GM10248 (cell line): Measurements from ENCODE around the gene FGF14.
A peak's percentile ranks its signal among the peaks of the same experiment; 100 is the strongest.
"Not testable (repeated sequence)": the region's sequence is repeated elsewhere in the genome, so short reads cannot be mapped to it uniquely, and the experiment has no call there.

Experiments used
- CTCF ChIA-PET: fragments of 300-600 bp; sonication (Branson Sonifier 250); formaldehyde crosslinking; extraction: SDS; loops from one replicate; lab custom pipeline; 2021; ENCODE audit warnings: antibody characterized with exemption; lab: Yijun Ruan, JAX
- POLR2A ChIA-PET: fragments of 350-650 bp; sonication (Branson Sonifier 250); formaldehyde crosslinking; extraction: SDS; loops from one replicate; lab custom pipeline; 2020; ENCODE audit warnings: antibody characterized with exemption; lab: Yijun Ruan, JAX
- DNase-seq: peaks from one replicate; pipeline ENCODE4 v3.0.0; 2012; ENCODE audit errors: extremely low spot score
- CTCF ChIP-seq: IDR thresholded peaks from 2 replicates; pipeline ENCODE4 v1.5.1; 2012; ENCODE audit warnings: mild to moderate bottlenecking, low read depth; ENCODE audit errors: extremely low read depth, missing control alignments, control extremely low read depth

The FGF14 gene

DNA sequence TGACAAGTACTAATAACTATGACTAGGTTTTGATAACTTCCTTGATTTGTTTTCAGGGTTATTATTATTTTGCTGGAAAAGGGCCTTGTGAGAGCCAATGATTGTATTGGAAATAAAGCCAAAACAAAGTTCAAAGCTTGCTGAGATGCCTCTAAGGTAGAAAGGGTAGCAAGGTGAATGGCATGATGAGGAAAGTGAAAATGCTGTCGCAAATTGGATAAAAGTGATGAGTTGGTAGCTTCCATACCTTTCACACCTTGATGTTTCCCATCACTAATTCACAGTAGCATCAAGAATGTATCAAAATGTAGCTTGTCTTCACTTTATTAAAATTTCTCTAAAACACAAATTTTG is 259.4 kb downstream of the FGF14 start:
- no peak for DNase-seq
- ChIA-PET POLR2A (no interaction called here), CTCF (interaction anchor here (1.0 to 2.6 kb wide), 6 partner anchors 9 to 414 kb away, joined by 3 to 15 read pairs (median 5); no protein-coding TSS in a partner anchor)
- TF ChIP-seq CTCF = no peak

GRCh38 chr13:102141625-102142472 is 260.0 kb downstream of the FGF14 start:
- DNase-seq = peak; percentile 9
- TF ChIP-seq CTCF = peak; percentile 60
- POLR2A ChIA-PET = no interaction called here
- CTCF ChIA-PET = interaction anchor here (0.7 to 2.6 kb wide), 15 partner anchors 8 to 415 kb away, joined by 3 to 15 read pairs (median 4); no protein-coding TSS in a partner anchor

DNA sequence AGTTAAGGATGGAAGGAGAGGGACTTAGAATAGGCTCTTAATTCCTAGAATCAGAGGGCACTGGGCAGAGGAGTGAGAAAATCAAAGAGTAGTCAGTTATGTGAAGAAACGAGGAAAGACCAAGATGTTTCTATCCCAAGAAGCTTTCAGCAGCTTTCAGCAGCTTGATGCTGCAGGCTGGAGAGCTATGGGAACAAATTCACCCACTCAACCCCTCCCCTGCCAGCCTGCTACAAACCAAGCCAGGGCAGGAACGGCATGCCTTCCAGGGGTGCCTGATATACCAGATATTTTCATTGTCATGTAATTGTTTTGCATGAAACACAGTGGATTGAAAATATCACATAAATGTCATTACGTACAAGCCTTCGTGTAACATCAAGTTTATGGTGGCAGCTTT is 262.2 kb downstream of the FGF14 start:
- no peak for DNase-seq
- POLR2A ChIA-PET = no interaction called here
- TF ChIP-seq CTCF = no peak
- CTCF ChIA-PET = interaction anchor here (1.1 to 1.4 kb wide), 2 partner anchors 11 to 28 kb away, joined by 3 read pairs; no protein-coding TSS in a partner anchor

DNA sequence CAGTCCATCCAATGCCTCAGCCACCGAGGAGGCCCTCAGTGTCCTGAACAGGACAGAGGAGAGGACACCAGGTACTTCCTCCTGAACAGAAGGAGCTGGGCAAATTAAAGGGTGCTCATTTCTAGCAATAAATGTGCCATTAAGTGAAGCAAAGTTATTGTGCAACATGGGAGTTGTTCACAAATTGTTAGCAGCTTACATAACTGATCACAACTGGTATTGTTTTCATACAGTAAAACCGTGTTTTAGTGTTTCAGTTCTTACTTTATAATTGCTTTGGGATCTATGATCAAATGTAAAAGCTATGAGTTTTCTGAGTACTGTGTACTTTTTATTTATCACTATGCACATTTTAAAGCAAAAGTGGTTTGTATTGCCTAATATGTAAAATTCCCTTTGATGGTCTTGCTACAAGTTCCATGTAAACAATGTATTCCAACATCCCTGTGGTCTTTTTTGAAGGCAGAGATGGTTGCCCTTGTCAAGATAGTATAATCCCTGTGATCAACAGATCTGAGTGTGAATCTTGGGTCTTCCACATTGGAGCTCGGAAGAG is 263.1 kb downstream of the FGF14 start:
- CTCF ChIA-PET = interaction anchor here (1.1 to 1.4 kb wide), 2 partner anchors 10 to 27 kb away, joined by 3 read pairs; no protein-coding TSS in a partner anchor
- no peak for TF ChIP-seq CTCF
- POLR2A ChIA-PET = no interaction called here
- no peak for DNase-seq

GRCh38 chr13:102137904-102138303 is 263.9 kb downstream of the FGF14 start:
- CTCF ChIA-PET, DNase-seq, POLR2A ChIA-PET: not testable (repeated sequence)

GRCh38 chr13:102136735-102137296 is 265.0 kb downstream of the FGF14 start:
- TF ChIP-seq CTCF = no peak

More at GRCh38 chr13:102136735-102137296, 265.0 kb downstream of the FGF14 start:
- ChIA-PET POLR2A (no interaction called here), CTCF (interaction anchor here (1.1 to 2.8 kb wide), 4 partner anchors 7 to 419 kb away, joined by 3 to 9 read pairs (median 3); no protein-coding TSS in a partner anchor)
- no peak for DNase-seq
